ENCODE results near the gene PHLPP1. TPM values are rescaled to one million over a fixed set of nuclear protein-coding genes. Genes with fewer than 3 reads are reported as not detected.

PHLPP1 gene
- total and polyA plus RNA-seq, 9 donors = 4.4 to 15.9 (median 12.0) TPM

- DNase-seq = no peak
- Histone ChIP-seq H3K9me3 (no peaks in the 10 kb centered on the region), H3K36me3 (no peaks in the 10 kb centered on the region), H3K4me3 (no peak overlapping the region), H3K4me1 (ENCODE audit: insufficient read depth) (no peaks in the 10 kb centered on the region), H3K27ac (no peak overlapping the region), H3K27me3 (no peaks in the 10 kb centered on the region)
- 95 to 97% (median 97%) methylated on average over 13 of the region's 13 CpGs for WGBS, 3 donors
- TF ChIP-seq POLR2A (IDR thresholded peaks at IDR 0.05) (no peak), CTCF (IDR thresholded peaks at IDR 0.05) (no peak), EP300 (IDR thresholded peaks at IDR 0.05) (no peak)
- intact Hi-C loops (cut with DNase I) = loop anchor here in 1 of 4 donors (10.0 kb wide), 1 partner anchor 65 kb away; no protein-coding TSS in a partner anchor
Observed at GRCh38 chr18:62729487-62730386, 14.4 kb downstream of the PHLPP1 start.

- Histone ChIP-seq H3K9me3 (no peaks in the 10 kb centered on the region), H3K36me3 (no peaks in the 10 kb centered on the region), H3K27ac (no peak overlapping the region), H3K4me1 (ENCODE audit: insufficient read depth) (no peaks in the 10 kb centered on the region), H3K27me3 (no peaks in the 10 kb centered on the region), H3K4me3 (no peak overlapping the region)
- no peak for TF ChIP-seq CTCF (IDR thresholded peaks at IDR 0.05)
- no peak for TF ChIP-seq POLR2A (IDR thresholded peaks at IDR 0.05)
- no peak for TF ChIP-seq EP300 (IDR thresholded peaks at IDR 0.05)
- WGBS, 3 donors = 85 to 93% (median 86%) methylated on average over 3 of the region's 3 CpGs
- no peak for DNase-seq
- intact Hi-C loops (cut with DNase I) = no loop called here
Observed at GRCh38 chr18:62730941-62731340, 15.6 kb downstream of the PHLPP1 start.

GRCh38 chr18:62732617-62733016 lies 17.3 kb downstream of the PHLPP1 start:
- no peak overlapping the region for H3K4me3 ChIP-seq
- H3K27me3 ChIP-seq = no peaks in the 10 kb centered on the region
- no peak for TF ChIP-seq CTCF (IDR thresholded peaks at IDR 0.05)
- no peak for TF ChIP-seq POLR2A (IDR thresholded peaks at IDR 0.05)
- no peak for TF ChIP-seq EP300 (IDR thresholded peaks at IDR 0.05)
- H3K9me3 ChIP-seq = no peaks in the 10 kb centered on the region
- WGBS, 3 donors = 76 to 96% (median 90%) methylated on average over 1 of the region's 1 CpG
- no peak overlapping the region for H3K27ac ChIP-seq
- H3K4me1 ChIP-seq (ENCODE audit: insufficient read depth) = no peaks in the 10 kb centered on the region
- no peak for DNase-seq
- no peaks in the 10 kb centered on the region for H3K36me3 ChIP-seq
- intact Hi-C loops (cut with DNase I) = no loop called here

- no peaks in the 10 kb centered on the region for H3K9me3 ChIP-seq
- no peaks in the 10 kb centered on the region for H3K36me3 ChIP-seq
- no peak overlapping the region for H3K27ac ChIP-seq
- no peak for DNase-seq
- H3K27me3 ChIP-seq = no peaks in the 10 kb centered on the region
- WGBS, 3 donors = 63 to 74% (median 70%) methylated on average over 1 of the region's 1 CpG
- H3K4me3 ChIP-seq = no peak overlapping the region
- TF ChIP-seq EP300 (IDR thresholded peaks at IDR 0.05) (no peak), CTCF (IDR thresholded peaks at IDR 0.05) (no peak), POLR2A (IDR thresholded peaks at IDR 0.05) (no peak)
- H3K4me1 ChIP-seq (ENCODE audit: insufficient read depth) = no peaks in the 10 kb centered on the region
- intact Hi-C loops (cut with DNase I) = no loop called here
Observed at GRCh38 chr18:62734290-62734689, 18.9 kb downstream of the PHLPP1 start.

Measured in ovary (tissue), 9 donors.